H1 (cell line): ENCODE results near the gene ZNF738. TPM values are rescaled to one million over a fixed set of nuclear protein-coding genes. Genes with fewer than 3 reads are reported as not detected.

Source experiments
- JUN ChIP-seq: IDR thresholded peaks from 2 replicates; pipeline ENCODE4 v1.6.1; 2011; ENCODE audit warnings: low read depth, mild to moderate bottlenecking, improper control_type of control experiment, low read length
- polyA plus RNA-seq, 7 experiments: library from polyadenylated mRNA; depleted of rRNA in 3 of 7; stranded (reverse) in 5 of 7; unstranded in 2 of 7; fragments of >200 nt in 5 of 7; fragments of 200-250 nt in 2 of 7; gene quantifications; 1 replicate in 5 of 7; 2 replicates in 1 of 7; 4 replicates in 1 of 7; pipeline versions ENCODE4 v1.2.1 to v1.2.3, GENCODE V29; 2011 to 2013; ENCODE audit warnings: missing spikeins in 2 of 7, mixed read lengths in 2 of 7
- total RNA-seq: library from RNA; stranded (reverse); fragmentation: NEBNext Ultra II Directional; extraction: Animal tissue kit (Norgen Biotek cat#: 25700); gene quantifications from 2 replicates; pipeline ENCODE4 v1.2.1, GENCODE V29; 2021
- TF ChIP-seq, protein P1 (sequence below): fragments of 300-600 bp; sonication (generic); IDR thresholded peaks from 2 replicates; pipeline ENCODE4 v1.7.1; 2012; ENCODE audit warnings: low read length, moderate library complexity, mild to moderate bottlenecking, inconsistent platforms; ENCODE audit not compliant: insufficient replicate concordance

The ZNF738 gene
- total and polyA plus RNA-seq, 2 of the 8 experiments (the other 6 are each of a cell fraction or from before 2014, with no cell fraction given) = 78.1 to 148 TPM

DNA sequence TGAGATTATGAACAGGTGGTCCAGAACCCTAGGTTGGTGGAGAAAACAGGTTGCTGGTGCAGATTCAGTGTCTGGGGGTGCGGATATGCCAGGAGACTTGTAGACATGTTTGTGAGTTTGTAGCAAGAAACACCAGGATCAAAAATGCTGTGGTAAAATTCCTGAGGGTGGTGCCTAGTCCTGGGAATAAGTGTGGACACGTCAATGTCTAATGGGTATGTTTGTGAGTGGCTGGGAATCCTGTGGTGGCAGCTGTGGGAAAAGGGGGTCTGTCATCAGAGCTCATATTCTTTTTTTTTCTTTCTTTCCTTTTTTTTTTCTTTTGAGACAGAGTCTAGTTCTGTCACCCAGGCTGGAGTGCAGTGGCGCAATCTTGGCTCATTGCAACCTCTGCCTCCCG is 36.8 kb upstream of the ZNF738 start (continued):
- TF ChIP-seq, protein P1, sequence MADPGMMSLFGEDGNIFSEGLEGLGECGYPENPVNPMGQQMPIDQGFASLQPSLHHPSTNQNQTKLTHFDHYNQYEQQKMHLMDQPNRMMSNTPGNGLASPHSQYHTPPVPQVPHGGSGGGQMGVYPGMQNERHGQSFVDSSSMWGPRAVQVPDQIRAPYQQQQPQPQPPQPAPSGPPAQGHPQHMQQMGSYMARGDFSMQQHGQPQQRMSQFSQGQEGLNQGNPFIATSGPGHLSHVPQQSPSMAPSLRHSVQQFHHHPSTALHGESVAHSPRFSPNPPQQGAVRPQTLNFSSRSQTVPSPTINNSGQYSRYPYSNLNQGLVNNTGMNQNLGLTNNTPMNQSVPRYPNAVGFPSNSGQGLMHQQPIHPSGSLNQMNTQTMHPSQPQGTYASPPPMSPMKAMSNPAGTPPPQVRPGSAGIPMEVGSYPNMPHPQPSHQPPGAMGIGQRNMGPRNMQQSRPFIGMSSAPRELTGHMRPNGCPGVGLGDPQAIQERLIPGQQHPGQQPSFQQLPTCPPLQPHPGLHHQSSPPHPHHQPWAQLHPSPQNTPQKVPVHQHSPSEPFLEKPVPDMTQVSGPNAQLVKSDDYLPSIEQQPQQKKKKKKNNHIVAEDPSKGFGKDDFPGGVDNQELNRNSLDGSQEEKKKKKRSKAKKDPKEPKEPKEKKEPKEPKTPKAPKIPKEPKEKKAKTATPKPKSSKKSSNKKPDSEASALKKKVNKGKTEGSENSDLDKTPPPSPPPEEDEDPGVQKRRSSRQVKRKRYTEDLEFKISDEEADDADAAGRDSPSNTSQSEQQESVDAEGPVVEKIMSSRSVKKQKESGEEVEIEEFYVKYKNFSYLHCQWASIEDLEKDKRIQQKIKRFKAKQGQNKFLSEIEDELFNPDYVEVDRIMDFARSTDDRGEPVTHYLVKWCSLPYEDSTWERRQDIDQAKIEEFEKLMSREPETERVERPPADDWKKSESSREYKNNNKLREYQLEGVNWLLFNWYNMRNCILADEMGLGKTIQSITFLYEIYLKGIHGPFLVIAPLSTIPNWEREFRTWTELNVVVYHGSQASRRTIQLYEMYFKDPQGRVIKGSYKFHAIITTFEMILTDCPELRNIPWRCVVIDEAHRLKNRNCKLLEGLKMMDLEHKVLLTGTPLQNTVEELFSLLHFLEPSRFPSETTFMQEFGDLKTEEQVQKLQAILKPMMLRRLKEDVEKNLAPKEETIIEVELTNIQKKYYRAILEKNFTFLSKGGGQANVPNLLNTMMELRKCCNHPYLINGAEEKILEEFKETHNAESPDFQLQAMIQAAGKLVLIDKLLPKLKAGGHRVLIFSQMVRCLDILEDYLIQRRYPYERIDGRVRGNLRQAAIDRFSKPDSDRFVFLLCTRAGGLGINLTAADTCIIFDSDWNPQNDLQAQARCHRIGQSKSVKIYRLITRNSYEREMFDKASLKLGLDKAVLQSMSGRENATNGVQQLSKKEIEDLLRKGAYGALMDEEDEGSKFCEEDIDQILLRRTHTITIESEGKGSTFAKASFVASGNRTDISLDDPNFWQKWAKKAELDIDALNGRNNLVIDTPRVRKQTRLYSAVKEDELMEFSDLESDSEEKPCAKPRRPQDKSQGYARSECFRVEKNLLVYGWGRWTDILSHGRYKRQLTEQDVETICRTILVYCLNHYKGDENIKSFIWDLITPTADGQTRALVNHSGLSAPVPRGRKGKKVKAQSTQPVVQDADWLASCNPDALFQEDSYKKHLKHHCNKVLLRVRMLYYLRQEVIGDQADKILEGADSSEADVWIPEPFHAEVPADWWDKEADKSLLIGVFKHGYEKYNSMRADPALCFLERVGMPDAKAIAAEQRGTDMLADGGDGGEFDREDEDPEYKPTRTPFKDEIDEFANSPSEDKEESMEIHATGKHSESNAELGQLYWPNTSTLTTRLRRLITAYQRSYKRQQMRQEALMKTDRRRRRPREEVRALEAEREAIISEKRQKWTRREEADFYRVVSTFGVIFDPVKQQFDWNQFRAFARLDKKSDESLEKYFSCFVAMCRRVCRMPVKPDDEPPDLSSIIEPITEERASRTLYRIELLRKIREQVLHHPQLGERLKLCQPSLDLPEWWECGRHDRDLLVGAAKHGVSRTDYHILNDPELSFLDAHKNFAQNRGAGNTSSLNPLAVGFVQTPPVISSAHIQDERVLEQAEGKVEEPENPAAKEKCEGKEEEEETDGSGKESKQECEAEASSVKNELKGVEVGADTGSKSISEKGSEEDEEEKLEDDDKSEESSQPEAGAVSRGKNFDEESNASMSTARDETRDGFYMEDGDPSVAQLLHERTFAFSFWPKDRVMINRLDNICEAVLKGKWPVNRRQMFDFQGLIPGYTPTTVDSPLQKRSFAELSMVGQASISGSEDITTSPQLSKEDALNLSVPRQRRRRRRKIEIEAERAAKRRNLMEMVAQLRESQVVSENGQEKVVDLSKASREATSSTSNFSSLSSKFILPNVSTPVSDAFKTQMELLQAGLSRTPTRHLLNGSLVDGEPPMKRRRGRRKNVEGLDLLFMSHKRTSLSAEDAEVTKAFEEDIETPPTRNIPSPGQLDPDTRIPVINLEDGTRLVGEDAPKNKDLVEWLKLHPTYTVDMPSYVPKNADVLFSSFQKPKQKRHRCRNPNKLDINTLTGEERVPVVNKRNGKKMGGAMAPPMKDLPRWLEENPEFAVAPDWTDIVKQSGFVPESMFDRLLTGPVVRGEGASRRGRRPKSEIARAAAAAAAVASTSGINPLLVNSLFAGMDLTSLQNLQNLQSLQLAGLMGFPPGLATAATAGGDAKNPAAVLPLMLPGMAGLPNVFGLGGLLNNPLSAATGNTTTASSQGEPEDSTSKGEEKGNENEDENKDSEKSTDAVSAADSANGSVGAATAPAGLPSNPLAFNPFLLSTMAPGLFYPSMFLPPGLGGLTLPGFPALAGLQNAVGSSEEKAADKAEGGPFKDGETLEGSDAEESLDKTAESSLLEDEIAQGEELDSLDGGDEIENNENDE = no peak
- TF ChIP-seq JUN = no peak
- TF ChIP-seq, all 59 proteins: peak for 1
